Measurements from ENCODE around the gene KLHDC7B. TPM values are rescaled to one million over a fixed set of nuclear protein-coding genes. Genes with fewer than 3 reads are reported as not detected.

The KLHDC7B gene
- total RNA-seq, 1 donor from 2014 or later = not detected

GRCh38 chr22:50585238-50585637 lies 39.5 kb downstream of the KLHDC7B start:
- TF ChIP-seq CTCF (IDR thresholded peaks at IDR 0.05; ENCODE audit: unreplicated experiment) = no peak
- Mint-ChIP-seq H3K4me1 (ENCODE audit: unreplicated experiment) (peaks cover 7% of the 10 kb centered on the region), H3K27ac (ENCODE audit: unreplicated experiment) (no peak overlapping the region), H3K36me3 (ENCODE audit: low read depth, unreplicated experiment) (peaks cover 11% of the 10 kb centered on the region), H3K9me3 (ENCODE audit: unreplicated experiment) (no peaks in the 10 kb centered on the region), H3K27me3 (ENCODE audit: unreplicated experiment) (peaks cover 8% of the 10 kb centered on the region), H3K4me3 (ENCODE audit: unreplicated experiment) (no peak overlapping the region)
- no peak for DNase-seq (ENCODE audit: low spot score)

- H3K9me3 Mint-ChIP-seq (ENCODE audit: unreplicated experiment) = no peaks in the 10 kb centered on the region
- H3K4me3 Mint-ChIP-seq (ENCODE audit: unreplicated experiment) = no peak overlapping the region
- H3K27me3 Mint-ChIP-seq (ENCODE audit: unreplicated experiment) = peaks cover 8% of the 10 kb centered on the region
- H3K36me3 Mint-ChIP-seq (ENCODE audit: low read depth, unreplicated experiment) = peaks cover 11% of the 10 kb centered on the region
- TF ChIP-seq CTCF (IDR thresholded peaks at IDR 0.05; ENCODE audit: unreplicated experiment) = no peak
- no peak overlapping the region for H3K27ac Mint-ChIP-seq (ENCODE audit: unreplicated experiment)
- DNase-seq (ENCODE audit: low spot score) = no peak
- H3K4me1 Mint-ChIP-seq (ENCODE audit: unreplicated experiment) = peaks cover 7% of the 10 kb centered on the region
These were observed 40.1 kb downstream of the KLHDC7B start for GRCh38 chr22:50585781-50586180.

- Mint-ChIP-seq H3K36me3 (ENCODE audit: low read depth, unreplicated experiment) (peaks cover 11% of the 10 kb centered on the region), H3K4me1 (ENCODE audit: unreplicated experiment) (peaks cover 7% of the 10 kb centered on the region), H3K27ac (ENCODE audit: unreplicated experiment) (peak overlapping the region; percentile 57), H3K9me3 (ENCODE audit: unreplicated experiment) (no peaks in the 10 kb centered on the region), H3K4me3 (ENCODE audit: unreplicated experiment) (no peak overlapping the region), H3K27me3 (ENCODE audit: unreplicated experiment) (peaks cover 7% of the 10 kb centered on the region)
- no peak for TF ChIP-seq CTCF (IDR thresholded peaks at IDR 0.05; ENCODE audit: unreplicated experiment)
- DNase-seq (ENCODE audit: low spot score) = no peak
These were observed 40.7 kb downstream of the KLHDC7B start for GRCh38 chr22:50586416-50586815.

GRCh38 chr22:50587407-50587806 lies 41.7 kb downstream of the KLHDC7B start:
- peaks cover 7% of the 10 kb centered on the region for H3K27me3 Mint-ChIP-seq (ENCODE audit: unreplicated experiment)
- no peak overlapping the region for H3K27ac Mint-ChIP-seq (ENCODE audit: unreplicated experiment)
- DNase-seq (ENCODE audit: low spot score) = no peak
- no peak overlapping the region for H3K4me3 Mint-ChIP-seq (ENCODE audit: unreplicated experiment)
- no peak for TF ChIP-seq CTCF (IDR thresholded peaks at IDR 0.05; ENCODE audit: unreplicated experiment)
- no peaks in the 10 kb centered on the region for H3K9me3 Mint-ChIP-seq (ENCODE audit: unreplicated experiment)
- H3K36me3 Mint-ChIP-seq (ENCODE audit: low read depth, unreplicated experiment) = peaks cover 11% of the 10 kb centered on the region
- peaks cover 7% of the 10 kb centered on the region for H3K4me1 Mint-ChIP-seq (ENCODE audit: unreplicated experiment)

- Mint-ChIP-seq H3K27ac (ENCODE audit: unreplicated experiment) (no peak overlapping the region), H3K9me3 (ENCODE audit: unreplicated experiment) (no peaks in the 10 kb centered on the region), H3K4me1 (ENCODE audit: unreplicated experiment) (peaks cover 4% of the 10 kb centered on the region), H3K27me3 (ENCODE audit: unreplicated experiment) (peaks cover 6% of the 10 kb centered on the region), H3K36me3 (ENCODE audit: low read depth, unreplicated experiment) (peaks cover 4% of the 10 kb centered on the region), H3K4me3 (ENCODE audit: unreplicated experiment) (no peak overlapping the region)
- TF ChIP-seq CTCF (IDR thresholded peaks at IDR 0.05; ENCODE audit: unreplicated experiment) = no peak
- no peak for DNase-seq (ENCODE audit: low spot score)
These were observed 49.5 kb downstream of the KLHDC7B start for GRCh38 chr22:50595189-50595588.
